GM12874 (cell line): ENCODE data around the gene TSHZ2.

Experiments used
- CTCF ChIP-seq: IDR thresholded peaks from 2 replicates; pipeline ENCODE4 v1.5.1; 2011; ENCODE audit warnings: low read depth, mild to moderate bottlenecking, control low read depth, low read length, moderate library complexity; ENCODE audit not compliant: insufficient read depth

The TSHZ2 gene

DNA sequence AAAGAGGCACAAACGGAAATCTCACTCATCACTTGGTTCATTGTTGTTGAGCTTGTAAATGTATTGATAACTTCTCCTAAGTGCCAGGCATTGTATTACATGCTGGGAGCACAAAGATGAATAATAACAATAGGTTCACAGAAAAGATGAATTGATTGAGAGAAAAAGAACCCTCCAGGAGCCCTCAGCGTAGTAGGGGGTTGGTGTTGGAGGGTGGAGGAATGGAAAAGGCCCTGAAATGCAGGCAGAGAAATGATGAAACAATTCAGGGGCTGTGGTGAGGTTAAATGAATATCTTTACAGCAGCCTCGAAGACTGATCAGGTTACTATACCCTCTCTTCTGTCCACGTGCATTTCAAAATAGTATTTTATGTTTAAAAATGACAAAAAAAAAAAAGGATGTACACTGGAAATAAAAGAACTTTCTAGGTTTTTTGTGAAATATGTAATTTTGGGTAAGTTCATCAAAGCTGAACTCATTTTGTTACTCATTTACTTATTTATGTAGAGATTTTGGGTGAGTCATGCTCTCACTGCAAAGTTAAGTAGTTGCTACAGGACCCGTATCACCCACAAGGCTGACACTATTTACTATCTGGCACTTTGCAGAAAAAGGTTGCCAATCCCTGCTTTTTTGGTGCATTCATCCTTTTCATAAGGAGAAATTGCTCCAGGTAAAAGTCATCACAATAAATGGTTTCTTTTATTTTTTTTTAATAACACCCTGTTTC, 344.2 kb downstream of the TSHZ2 start:
- TF ChIP-seq CTCF, result no peak

- TF ChIP-seq CTCF, result no peak
These were observed 347.0 kb downstream of the TSHZ2 start for GRCh38 chr20:53319200-53319599.

- TF ChIP-seq CTCF, result no peak
These were observed 347.6 kb downstream of the TSHZ2 start for GRCh38 chr20:53319716-53320115.

DNA sequence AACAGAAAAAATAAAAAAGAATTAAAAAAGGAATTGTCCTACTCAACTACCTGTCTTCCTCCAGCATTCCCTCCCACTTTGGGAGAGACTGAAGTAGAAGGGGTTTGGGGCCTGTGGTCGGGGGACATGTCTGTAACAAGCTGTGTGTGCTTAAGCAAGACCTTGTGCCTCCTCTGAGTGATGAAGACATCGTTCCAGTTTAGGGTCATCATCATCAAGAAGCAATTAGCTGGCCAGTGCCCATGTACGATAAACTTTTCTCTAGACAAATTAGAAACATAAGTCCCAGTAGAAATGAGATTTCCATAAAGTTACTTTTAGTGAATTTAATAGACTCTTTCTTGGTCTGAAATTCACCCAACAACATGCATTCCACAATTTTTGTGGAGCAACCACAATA, 348.5 kb downstream of the TSHZ2 start:
- TF ChIP-seq CTCF, result no peak

GRCh38 chr20:53321596-53321995, 349.4 kb downstream of the TSHZ2 start:
- no peak for TF ChIP-seq CTCF

GRCh38 chr20:53322651-53323050, 350.5 kb downstream of the TSHZ2 start:
- TF ChIP-seq CTCF, result no peak

GRCh38 chr20:53324816-53325215, 352.7 kb downstream of the TSHZ2 start:
- TF ChIP-seq CTCF, result no peak
